ENCODE results near the gene TUBA1A.
A peak's percentile ranks its signal among the peaks of the same experiment; 100 is the strongest.

TUBA1A gene

DNA sequence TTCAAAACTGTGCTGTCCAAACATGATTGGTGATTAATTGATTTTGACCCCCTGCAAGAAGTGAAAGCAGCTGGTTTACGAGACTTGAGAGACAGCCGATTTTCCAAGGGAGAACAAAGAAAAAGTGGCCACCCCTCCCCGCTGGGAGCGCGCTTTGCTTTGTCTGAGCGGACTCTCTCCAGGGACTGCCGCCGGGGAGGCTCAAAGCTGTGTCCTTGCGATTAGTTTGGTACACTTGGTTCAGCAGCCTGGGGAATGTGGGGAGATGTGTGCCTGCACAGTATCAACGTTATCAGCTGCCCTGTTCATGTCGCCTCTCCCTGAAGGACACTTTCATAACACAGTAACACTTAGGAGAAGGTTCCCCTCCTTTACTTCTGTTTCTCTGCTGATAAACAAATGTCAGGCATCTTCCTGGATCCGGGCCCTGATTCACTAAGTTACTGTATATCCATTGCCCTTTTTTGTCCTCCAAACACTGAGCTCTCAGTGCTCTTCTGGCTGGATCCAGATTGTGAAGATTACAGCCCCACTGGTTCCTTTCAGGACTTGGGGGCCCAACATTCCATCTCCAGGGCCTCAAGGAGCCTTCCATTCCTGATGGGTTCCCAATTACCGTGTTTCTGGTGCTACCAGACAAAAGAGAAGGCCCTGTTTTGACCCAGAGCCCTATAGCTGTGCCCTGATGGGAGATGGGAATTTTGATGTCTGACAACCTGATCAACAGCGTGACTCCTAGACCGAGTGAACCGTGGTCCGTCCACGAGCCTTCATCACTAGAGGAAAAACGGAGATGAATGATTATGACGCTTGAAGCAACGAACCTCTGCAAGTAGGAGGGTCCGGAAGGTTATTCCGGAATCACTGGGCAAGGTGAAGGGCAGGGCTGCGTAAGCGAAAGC, 44.3 kb upstream of the TUBA1A start (continued):
- no peak for TF ChIP-seq ZNF292 (tag by site-specific recombination; IDR thresholded peaks at IDR 0.05; ENCODE audit: borderline replicate concordance, low read depth)
- TF ChIP-seq, protein P1, sequence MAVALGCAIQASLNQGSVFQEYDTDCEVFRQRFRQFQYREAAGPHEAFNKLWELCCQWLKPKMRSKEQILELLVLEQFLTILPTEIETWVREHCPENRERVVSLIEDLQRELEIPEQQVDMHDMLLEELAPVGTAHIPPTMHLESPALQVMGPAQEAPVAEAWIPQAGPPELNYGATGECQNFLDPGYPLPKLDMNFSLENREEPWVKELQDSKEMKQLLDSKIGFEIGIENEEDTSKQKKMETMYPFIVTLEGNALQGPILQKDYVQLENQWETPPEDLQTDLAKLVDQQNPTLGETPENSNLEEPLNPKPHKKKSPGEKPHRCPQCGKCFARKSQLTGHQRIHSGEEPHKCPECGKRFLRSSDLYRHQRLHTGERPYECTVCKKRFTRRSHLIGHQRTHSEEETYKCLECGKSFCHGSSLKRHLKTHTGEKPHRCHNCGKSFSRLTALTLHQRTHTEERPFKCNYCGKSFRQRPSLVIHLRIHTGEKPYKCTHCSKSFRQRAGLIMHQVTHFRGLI (tag by site-specific recombination; IDR thresholded peaks at IDR 0.05) = no peak
- TF ChIP-seq ZNF791 (tag by site-specific recombination; IDR thresholded peaks at IDR 0.05) = no peak
- no peak for TF ChIP-seq SP3 (tag by site-specific recombination; IDR thresholded peaks at IDR 0.05)
- no peak for TF ChIP-seq ZFP41 (tag by site-specific recombination; IDR thresholded peaks at IDR 0.05; ENCODE audit: borderline replicate concordance)
- no peak for TF ChIP-seq ZNF426 (tag by site-specific recombination; IDR thresholded peaks at IDR 0.05)
- TF ChIP-seq ZNF747 (tag by site-specific recombination; IDR thresholded peaks at IDR 0.05) = no peak
- no peak for TF ChIP-seq ZNF514 (tag by site-specific recombination; IDR thresholded peaks at IDR 0.05)
- TF ChIP-seq, protein P2, sequence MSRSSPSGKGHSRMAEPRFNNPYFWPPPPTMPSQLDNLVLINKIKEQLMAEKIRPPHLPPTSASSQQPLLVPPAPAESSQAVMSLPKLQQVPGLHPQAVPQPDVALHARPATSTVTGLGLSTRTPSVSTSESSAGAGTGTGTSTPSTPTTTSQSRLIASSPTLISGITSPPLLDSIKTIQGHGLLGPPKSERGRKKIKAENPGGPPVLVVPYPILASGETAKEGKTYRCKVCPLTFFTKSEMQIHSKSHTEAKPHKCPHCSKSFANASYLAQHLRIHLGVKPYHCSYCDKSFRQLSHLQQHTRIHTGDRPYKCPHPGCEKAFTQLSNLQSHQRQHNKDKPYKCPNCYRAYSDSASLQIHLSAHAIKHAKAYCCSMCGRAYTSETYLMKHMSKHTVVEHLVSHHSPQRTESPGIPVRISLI (tag by site-specific recombination; IDR thresholded peaks at IDR 0.05) = no peak
- TF ChIP-seq, protein P3, sequence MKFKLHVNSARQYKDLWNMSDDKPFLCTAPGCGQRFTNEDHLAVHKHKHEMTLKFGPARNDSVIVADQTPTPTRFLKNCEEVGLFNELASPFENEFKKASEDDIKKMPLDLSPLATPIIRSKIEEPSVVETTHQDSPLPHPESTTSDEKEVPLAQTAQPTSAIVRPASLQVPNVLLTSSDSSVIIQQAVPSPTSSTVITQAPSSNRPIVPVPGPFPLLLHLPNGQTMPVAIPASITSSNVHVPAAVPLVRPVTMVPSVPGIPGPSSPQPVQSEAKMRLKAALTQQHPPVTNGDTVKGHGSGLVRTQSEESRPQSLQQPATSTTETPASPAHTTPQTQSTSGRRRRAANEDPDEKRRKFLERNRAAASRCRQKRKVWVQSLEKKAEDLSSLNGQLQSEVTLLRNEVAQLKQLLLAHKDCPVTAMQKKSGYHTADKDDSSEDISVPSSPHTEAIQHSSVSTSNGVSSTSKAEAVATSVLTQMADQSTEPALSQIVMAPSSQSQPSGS (tag by site-specific recombination; IDR thresholded peaks at IDR 0.05; ENCODE audit: low read depth) = no peak
- TF ChIP-seq, protein P4, sequence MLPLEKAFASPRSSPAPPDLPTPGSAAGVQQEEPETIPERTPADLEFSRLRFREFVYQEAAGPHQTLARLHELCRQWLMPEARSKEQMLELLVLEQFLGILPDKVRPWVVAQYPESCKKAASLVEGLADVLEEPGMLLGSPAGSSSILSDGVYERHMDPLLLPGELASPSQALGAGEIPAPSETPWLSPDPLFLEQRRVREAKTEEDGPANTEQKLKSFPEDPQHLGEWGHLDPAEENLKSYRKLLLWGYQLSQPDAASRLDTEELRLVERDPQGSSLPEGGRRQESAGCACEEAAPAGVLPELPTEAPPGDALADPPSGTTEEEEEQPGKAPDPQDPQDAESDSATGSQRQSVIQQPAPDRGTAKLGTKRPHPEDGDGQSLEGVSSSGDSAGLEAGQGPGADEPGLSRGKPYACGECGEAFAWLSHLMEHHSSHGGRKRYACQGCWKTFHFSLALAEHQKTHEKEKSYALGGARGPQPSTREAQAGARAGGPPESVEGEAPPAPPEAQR (tag by site-specific recombination; IDR thresholded peaks at IDR 0.05) = no peak
- TF ChIP-seq SP7 (tag by site-specific recombination; IDR thresholded peaks at IDR 0.05) = no peak
- TF ChIP-seq HOXA7 (CRISPR knock-in tag; IDR thresholded peaks at IDR 0.05; ENCODE audit: borderline replicate concordance) = no peak
- no peak; the same call in 1 of the 2 replicates for TF ChIP-seq ZBTB8A (tag by site-specific recombination; IDR thresholded peaks at IDR 0.05)
- no peak for TF ChIP-seq ZNF707 (tag by site-specific recombination; IDR thresholded peaks at IDR 0.05)
- TF ChIP-seq, protein P5, sequence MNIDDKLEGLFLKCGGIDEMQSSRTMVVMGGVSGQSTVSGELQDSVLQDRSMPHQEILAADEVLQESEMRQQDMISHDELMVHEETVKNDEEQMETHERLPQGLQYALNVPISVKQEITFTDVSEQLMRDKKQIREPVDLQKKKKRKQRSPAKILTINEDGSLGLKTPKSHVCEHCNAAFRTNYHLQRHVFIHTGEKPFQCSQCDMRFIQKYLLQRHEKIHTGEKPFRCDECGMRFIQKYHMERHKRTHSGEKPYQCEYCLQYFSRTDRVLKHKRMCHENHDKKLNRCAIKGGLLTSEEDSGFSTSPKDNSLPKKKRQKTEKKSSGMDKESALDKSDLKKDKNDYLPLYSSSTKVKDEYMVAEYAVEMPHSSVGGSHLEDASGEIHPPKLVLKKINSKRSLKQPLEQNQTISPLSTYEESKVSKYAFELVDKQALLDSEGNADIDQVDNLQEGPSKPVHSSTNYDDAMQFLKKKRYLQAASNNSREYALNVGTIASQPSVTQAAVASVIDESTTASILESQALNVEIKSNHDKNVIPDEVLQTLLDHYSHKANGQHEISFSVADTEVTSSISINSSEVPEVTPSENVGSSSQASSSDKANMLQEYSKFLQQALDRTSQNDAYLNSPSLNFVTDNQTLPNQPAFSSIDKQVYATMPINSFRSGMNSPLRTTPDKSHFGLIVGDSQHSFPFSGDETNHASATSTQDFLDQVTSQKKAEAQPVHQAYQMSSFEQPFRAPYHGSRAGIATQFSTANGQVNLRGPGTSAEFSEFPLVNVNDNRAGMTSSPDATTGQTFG (tag by site-specific recombination; IDR thresholded peaks at IDR 0.05; ENCODE audit: borderline replicate concordance) = no peak
- TF ChIP-seq, protein P6, sequence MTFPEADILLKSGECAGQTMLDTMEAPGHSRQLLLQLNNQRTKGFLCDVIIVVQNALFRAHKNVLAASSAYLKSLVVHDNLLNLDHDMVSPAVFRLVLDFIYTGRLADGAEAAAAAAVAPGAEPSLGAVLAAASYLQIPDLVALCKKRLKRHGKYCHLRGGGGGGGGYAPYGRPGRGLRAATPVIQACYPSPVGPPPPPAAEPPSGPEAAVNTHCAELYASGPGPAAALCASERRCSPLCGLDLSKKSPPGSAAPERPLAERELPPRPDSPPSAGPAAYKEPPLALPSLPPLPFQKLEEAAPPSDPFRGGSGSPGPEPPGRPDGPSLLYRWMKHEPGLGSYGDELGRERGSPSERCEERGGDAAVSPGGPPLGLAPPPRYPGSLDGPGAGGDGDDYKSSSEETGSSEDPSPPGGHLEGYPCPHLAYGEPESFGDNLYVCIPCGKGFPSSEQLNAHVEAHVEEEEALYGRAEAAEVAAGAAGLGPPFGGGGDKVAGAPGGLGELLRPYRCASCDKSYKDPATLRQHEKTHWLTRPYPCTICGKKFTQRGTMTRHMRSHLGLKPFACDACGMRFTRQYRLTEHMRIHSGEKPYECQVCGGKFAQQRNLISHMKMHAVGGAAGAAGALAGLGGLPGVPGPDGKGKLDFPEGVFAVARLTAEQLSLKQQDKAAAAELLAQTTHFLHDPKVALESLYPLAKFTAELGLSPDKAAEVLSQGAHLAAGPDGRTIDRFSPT (tag by site-specific recombination; IDR thresholded peaks at IDR 0.05) = no peak
- TF ChIP-seq ZNF138 (tag by site-specific recombination; IDR thresholded peaks at IDR 0.05; ENCODE audit: borderline replicate concordance) = no peak
- no peak for TF ChIP-seq ZNF274 (IDR thresholded peaks at IDR 0.05; ENCODE audit: low read length)
- TF ChIP-seq ZNF274 (tag by site-specific recombination; IDR thresholded peaks at IDR 0.05; ENCODE audit: borderline replicate concordance) = no peak
- TF ChIP-seq ZNF558 (tag by site-specific recombination; IDR thresholded peaks at IDR 0.05) = no peak
- TF ChIP-seq ZNF623 (tag by site-specific recombination; IDR thresholded peaks at IDR 0.05) = no peak
- TF ChIP-seq ZBTB21 (tag by site-specific recombination; IDR thresholded peaks at IDR 0.05) = no peak
- TF ChIP-seq ZNF155 (tag by site-specific recombination; IDR thresholded peaks at IDR 0.05) = no peak
- no peak for TF ChIP-seq ZNF404 (tag by site-specific recombination; IDR thresholded peaks at IDR 0.05)
- TF ChIP-seq GLIS1 (tag by site-specific recombination; IDR thresholded peaks at IDR 0.05) = peak; percentile 56
- no peak for TF ChIP-seq ZNF16 (tag by site-specific recombination; IDR thresholded peaks at IDR 0.05; ENCODE audit: low read depth)
- TF ChIP-seq ZNF610 (tag by site-specific recombination; IDR thresholded peaks at IDR 0.05; ENCODE audit: borderline replicate concordance) = no peak
- TF ChIP-seq ZIC2 (tag by site-specific recombination; IDR thresholded peaks at IDR 0.05) = peak; percentile 67
- no peak for TF ChIP-seq HOXD13 (CRISPR knock-in tag; IDR thresholded peaks at IDR 0.05; ENCODE audit: borderline replicate concordance)
